HepG2 (cell line): ENCODE data around the gene ADRA2B. TPM values are rescaled to one million over a fixed set of nuclear protein-coding genes. Genes with fewer than 3 reads are reported as not detected.
"Not testable (repeated sequence)": the region's sequence is repeated elsewhere in the genome, so short reads cannot be mapped to it uniquely, and the experiment has no call there.

Source experiments
- ATAC-seq: fragments of 200-7000 bp; cut with Tn5 transposase; 3 replicates; pipeline ENCODE4 v1.9.1; 2020; ENCODE audit warnings: mild to moderate bottlenecking, moderate library complexity
- BruUV-seq: library from RNA; stranded (reverse); fragments of 400-500 nt; replicated peaks from 2 replicates; lab custom pipeline; 2021; lab: Mats Ljungman, UMichigan
- CTCF ChIA-PET: fragments of 300-600 bp; formaldehyde crosslinking; extraction: SDS; loops from one replicate; lab custom pipeline; 2021; ENCODE audit warnings: low total read pairs, inconsistent platforms, low intra/inter-chr PET ratio; lab: Yijun Ruan, JAX
- POLR2A ChIA-PET: fragments of 350-600 bp; sonication (Branson Sonifier 250); formaldehyde crosslinking; loops from one replicate; lab custom pipeline; 2020; ENCODE audit warnings: antibody characterized with exemption, inconsistent platforms; lab: Yijun Ruan, JAX
- DNase-seq: peaks from one replicate; pipeline ENCODE4 v3.0.0-alpha.2; 2015; ENCODE audit warnings: low spot score
- FAIRE-seq: peaks from 3 replicates; lab custom pipeline; 2011; peaks lifted over from hg19 to GRCh38; lab: Jason Lieb, UNC
- H2AFZ ChIP-seq: one replicate; pipeline ENCODE4 v1.6.1; 2011; ENCODE audit warnings: low read length, inconsistent platforms
- H3K27ac ChIP-seq: fragments of 300-600 bp; 3 replicates; pipeline ENCODE4 v1.8.0; 2011; ENCODE audit warnings: mixed run types, mild to moderate bottlenecking, mixed read lengths, low read length, inconsistent platforms; ENCODE audit not compliant: insufficient read depth; ENCODE audit errors: extremely low read length
- H3K27me3 ChIP-seq, 2 experiments: fragments of 200-600 bp in 1 of 2; 2 replicates in 1 of 2; 3 replicates in 1 of 2; pipeline versions ENCODE4 v1.6.0 to v1.8.0; 2011; ENCODE audit warnings: low read length in 2 of 2, mild to moderate bottlenecking in 2 of 2, moderate library complexity in 2 of 2, inconsistent platforms in 1 of 2; ENCODE audit not compliant: insufficient read depth in 2 of 2, control insufficient read depth in 1 of 2
- H3K36me3 ChIP-seq, 2 experiments: fragments of 200-600 bp in 1 of 2; replicated peaks in 1 of 2; 2 replicates in 1 of 2; 3 replicates in 1 of 2; pipeline versions ENCODE4 v1.5.1 to v1.8.0; 2011; ENCODE audit warnings: low read length in 2 of 2, inconsistent platforms in 1 of 2; ENCODE audit not compliant: insufficient read depth in 2 of 2, control insufficient read depth in 1 of 2
- H3K4me1 ChIP-seq: 2 replicates; pipeline ENCODE4 v1.5.1; 2012; ENCODE audit warnings: low read length, inconsistent platforms; ENCODE audit not compliant: insufficient read depth
- H3K4me2 ChIP-seq: 2 replicates; pipeline ENCODE4 v1.6.0; 2011; ENCODE audit warnings: low read depth, low read length, inconsistent platforms
- H3K4me3 ChIP-seq, 3 experiments: fragments of 200-600 bp in 1 of 3; sonication (generic), shearing (Covaris generic) in 1 of 3; replicated peaks in 1 of 3; 2 replicates each; pipeline ENCODE4 v1.5.1; 2011 to 2016; ENCODE audit warnings: low read length in 3 of 3, inconsistent platforms in 2 of 3, low read depth in 2 of 3, mild to moderate bottlenecking in 2 of 3, control low read depth in 1 of 3, mixed read lengths in 1 of 3; ENCODE audit not compliant: insufficient read depth in 1 of 3
- H3K79me2 ChIP-seq: one replicate; pipeline ENCODE4 v1.6.1; 2011; ENCODE audit warnings: low read length, inconsistent platforms; ENCODE audit not compliant: insufficient read depth
- H3K9ac ChIP-seq: 2 replicates; pipeline ENCODE4 v1.6.0; 2011; ENCODE audit warnings: mild to moderate bottlenecking, low read depth, low read length, inconsistent platforms; ENCODE audit not compliant: insufficient read depth
- H3K9me3 ChIP-seq: 2 replicates; pipeline ENCODE4 v1.5.1; 2012; ENCODE audit warnings: mild to moderate bottlenecking, low read length
- H4K20me1 ChIP-seq: 2 replicates; pipeline ENCODE4 v1.6.0; 2011; ENCODE audit warnings: inconsistent platforms, mild to moderate bottlenecking, low read length, moderate library complexity; ENCODE audit not compliant: insufficient read depth
- ARID3A ChIP-seq: IDR thresholded peaks from 2 replicates; pipeline ENCODE4 v1.6.1; 2012; ENCODE audit warnings: low read depth, low read length, improper control_type of control experiment
- E2F5 ChIP-seq: sonication (generic); formaldehyde crosslinking; conservative IDR thresholded peaks from 2 replicates; pipeline ENCODE4 v1.4.0; 2020; ENCODE audit warnings: missing genetic modification reagents
- SAP130 ChIP-seq: IDR thresholded peaks from 2 replicates; pipeline ENCODE4 v1.6.1; 2016; ENCODE audit warnings: low read depth
- SIX4 ChIP-seq: sonication (generic); formaldehyde crosslinking; IDR thresholded peaks from 2 replicates; pipeline ENCODE4 v1.4.0; 2020; ENCODE audit warnings: missing genetic modification reagents
- ZBTB38 ChIP-seq: sonication (generic); formaldehyde crosslinking; IDR thresholded peaks from 2 replicates; pipeline ENCODE4 v1.5.1; 2020; ENCODE audit warnings: mild to moderate bottlenecking, missing genetic modification reagents
- ZNF646 ChIP-seq: sonication (generic); formaldehyde crosslinking; IDR thresholded peaks from 2 replicates; pipeline ENCODE4 v1.9.0; 2021; ENCODE audit warnings: mild to moderate bottlenecking, missing genetic modification reagents
- WGBS: methylation state at CpG from one replicate; pipeline ENCODE4 v1.1.6; 2017; ENCODE audit warnings: low lambda C conversion rate; 5-methylcytosine and 5-hydroxymethylcytosine counted together
- in situ Hi-C: cut with HindIII; loops from 2 replicates; pipeline ENCODE4 v1.10.0; 2017; ENCODE audit warnings: low pct_unique_long_range_greater_than_20kb; ENCODE audit not compliant: extremely low pct_ligation_motif_present
- intact Hi-C: fragments of 100-400 bp; cut with micrococcal nuclease; formaldehyde crosslinking; loops from one replicate; pipeline ENCODE4 v1.10.0; 2022; ENCODE audit not compliant: unreplicated experiment
- polyA plus RNA-seq, 8 experiments: library from polyadenylated mRNA; depleted of rRNA in 3 of 8; stranded (reverse) in 7 of 8; unstranded in 1 of 8; fragments of >200 nt; fragmentation: Illumina TruSeq in 4 of 8; extraction: Trizol in 4 of 8; gene quantifications; 2 replicates each; pipeline versions ENCODE4 v1.2.1 to v1.2.3, GENCODE V29; 2011 to 2016; ENCODE audit warnings: low read depth in 4 of 8, missing spikeins in 1 of 8, mixed read lengths in 1 of 8; ENCODE audit not compliant: insufficient read depth in 1 of 8
- total RNA-seq, 5 experiments: library from RNA; depleted of rRNA; stranded (reverse); fragments of >200 nt; fragmentation: Illumina TruSeq; extraction: Trizol; gene quantifications; 2 replicates each; pipeline ENCODE4 v1.2.3, GENCODE V29; 2016; ENCODE audit warnings: low read depth in 1 of 5
- TF ChIP-seq, protein P1 (sequence below): sonication (generic); formaldehyde crosslinking; IDR thresholded peaks from 2 replicates; pipeline ENCODE4 v1.5.0; 2020; ENCODE audit warnings: mild to moderate bottlenecking, missing genetic modification reagents, borderline replicate concordance
- TF ChIP-seq, protein P2 (sequence below): sonication (generic); formaldehyde crosslinking; IDR thresholded peaks from 2 replicates; pipeline ENCODE4 v1.4.0; 2020; ENCODE audit warnings: low read depth, mild to moderate bottlenecking, missing genetic modification reagents

ADRA2B gene
- total and polyA plus RNA-seq, 2 of the 13 experiments (the other 11 are each of a cell fraction or from before 2014, with no cell fraction given): not detected

GRCh38 chr2:96161898-96162297 is 45.5 kb upstream of the ADRA2B start (continued):
- TF ChIP-seq, protein P1, sequence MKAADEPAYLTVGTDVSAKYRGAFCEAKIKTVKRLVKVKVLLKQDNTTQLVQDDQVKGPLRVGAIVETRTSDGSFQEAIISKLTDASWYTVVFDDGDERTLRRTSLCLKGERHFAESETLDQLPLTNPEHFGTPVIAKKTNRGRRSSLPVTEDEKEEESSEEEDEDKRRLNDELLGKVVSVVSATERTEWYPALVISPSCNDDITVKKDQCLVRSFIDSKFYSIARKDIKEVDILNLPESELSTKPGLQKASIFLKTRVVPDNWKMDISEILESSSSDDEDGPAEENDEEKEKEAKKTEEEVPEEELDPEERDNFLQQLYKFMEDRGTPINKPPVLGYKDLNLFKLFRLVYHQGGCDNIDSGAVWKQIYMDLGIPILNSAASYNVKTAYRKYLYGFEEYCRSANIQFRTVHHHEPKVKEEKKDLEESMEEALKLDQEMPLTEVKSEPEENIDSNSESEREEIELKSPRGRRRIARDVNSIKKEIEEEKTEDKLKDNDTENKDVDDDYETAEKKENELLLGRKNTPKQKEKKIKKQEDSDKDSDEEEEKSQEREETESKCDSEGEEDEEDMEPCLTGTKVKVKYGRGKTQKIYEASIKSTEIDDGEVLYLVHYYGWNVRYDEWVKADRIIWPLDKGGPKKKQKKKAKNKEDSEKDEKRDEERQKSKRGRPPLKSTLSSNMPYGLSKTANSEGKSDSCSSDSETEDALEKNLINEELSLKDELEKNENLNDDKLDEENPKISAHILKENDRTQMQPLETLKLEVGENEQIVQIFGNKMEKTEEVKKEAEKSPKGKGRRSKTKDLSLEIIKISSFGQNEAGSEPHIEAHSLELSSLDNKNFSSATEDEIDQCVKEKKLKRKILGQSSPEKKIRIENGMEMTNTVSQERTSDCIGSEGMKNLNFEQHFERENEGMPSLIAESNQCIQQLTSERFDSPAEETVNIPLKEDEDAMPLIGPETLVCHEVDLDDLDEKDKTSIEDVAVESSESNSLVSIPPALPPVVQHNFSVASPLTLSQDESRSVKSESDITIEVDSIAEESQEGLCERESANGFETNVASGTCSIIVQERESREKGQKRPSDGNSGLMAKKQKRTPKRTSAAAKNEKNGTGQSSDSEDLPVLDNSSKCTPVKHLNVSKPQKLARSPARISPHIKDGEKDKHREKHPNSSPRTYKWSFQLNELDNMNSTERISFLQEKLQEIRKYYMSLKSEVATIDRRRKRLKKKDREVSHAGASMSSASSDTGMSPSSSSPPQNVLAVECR (CRISPR knock-in tag): no peak
- TF ChIP-seq SIX4 (no peak), E2F5 (CRISPR knock-in tag) (no peak), ZNF646 (CRISPR knock-in tag) (no peak), ARID3A (no peak), ZBTB38 (CRISPR knock-in tag) (no peak), SAP130 (no peak)
- TF ChIP-seq, protein P2, sequence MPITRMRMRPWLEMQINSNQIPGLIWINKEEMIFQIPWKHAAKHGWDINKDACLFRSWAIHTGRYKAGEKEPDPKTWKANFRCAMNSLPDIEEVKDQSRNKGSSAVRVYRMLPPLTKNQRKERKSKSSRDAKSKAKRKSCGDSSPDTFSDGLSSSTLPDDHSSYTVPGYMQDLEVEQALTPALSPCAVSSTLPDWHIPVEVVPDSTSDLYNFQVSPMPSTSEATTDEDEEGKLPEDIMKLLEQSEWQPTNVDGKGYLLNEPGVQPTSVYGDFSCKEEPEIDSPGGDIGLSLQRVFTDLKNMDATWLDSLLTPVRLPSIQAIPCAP: no peak

- H3K27me3 ChIP-seq: peaks cover 13 to 57% of the 10 kb centered on the region in 2 experiments
- POLR2A ChIA-PET, H3K36me3 ChIP-seq, CTCF ChIA-PET, H3K79me2 ChIP-seq, in situ Hi-C loops, H2AFZ ChIP-seq, FAIRE-seq, H3K9ac ChIP-seq, intact Hi-C loops, ATAC-seq, BruUV-seq, H3K4me3 ChIP-seq, H4K20me1 ChIP-seq, DNase-seq, H3K9me3 ChIP-seq, H3K27ac ChIP-seq, H3K4me2 ChIP-seq: not testable (repeated sequence)
- 45% methylated on average over 5 of the region's 5 CpGs for WGBS
- H3K4me1 ChIP-seq: peaks cover 25% of the 10 kb centered on the region
These were observed 44.0 kb upstream of the ADRA2B start for GRCh38 chr2:96160366-96160765.
